Measurements from ENCODE around the gene TYROBP. TPM values are rescaled to one million over a fixed set of nuclear protein-coding genes. Genes with fewer than 3 reads are reported as not detected.

Gene TYROBP
- total RNA-seq, 1 experiment from 2014 or later = not detected

DNA sequence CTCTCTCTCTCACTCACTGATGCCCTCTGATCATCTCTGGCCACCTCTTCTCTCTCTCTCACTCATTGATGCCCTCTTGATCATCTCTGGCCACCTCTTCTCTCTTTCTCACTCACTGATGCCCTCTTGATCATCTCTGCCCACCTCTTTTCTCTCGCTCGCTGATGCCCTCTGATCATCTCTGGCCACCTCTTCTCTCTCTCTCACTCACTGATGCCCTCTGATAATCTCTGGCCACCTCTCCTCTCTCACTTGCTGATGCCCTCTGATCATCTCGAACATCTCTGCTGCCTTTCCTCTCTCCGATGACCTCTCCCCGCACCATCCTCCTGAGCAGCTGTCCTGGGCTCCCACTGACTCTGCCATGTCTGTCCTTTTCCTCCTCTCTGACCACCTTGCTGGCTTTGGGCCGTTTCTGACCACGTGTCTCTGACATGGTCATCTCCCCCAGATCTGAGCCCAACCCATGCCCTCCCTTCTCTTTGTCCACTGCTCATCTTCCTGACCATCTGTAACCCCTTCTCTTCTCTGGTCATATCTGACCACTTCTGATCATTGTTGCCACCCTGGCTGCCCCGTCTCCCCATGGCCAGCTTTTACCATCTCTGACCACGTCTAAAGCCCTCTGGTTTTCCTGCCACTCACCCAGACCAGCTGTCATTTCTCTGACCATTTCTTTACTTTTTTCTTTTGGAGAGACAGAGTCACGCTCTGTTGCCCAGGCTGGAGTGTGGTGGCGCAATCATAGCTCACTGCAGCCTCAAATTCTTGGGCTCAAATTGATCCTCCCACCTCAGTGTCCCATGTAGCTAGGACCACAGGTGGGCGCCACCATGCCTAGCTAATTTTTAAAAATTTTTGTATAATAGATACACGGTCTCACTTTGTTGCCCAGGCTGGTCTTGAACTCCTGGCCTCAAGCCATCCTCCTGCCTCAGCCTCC lies 30.5 kb upstream of the TYROBP start:
- peaks cover 26% of the 10 kb centered on the region for H3K4me1 ChIP-seq (replicated peaks)
- H3K36me3 ChIP-seq = no peaks in the 10 kb centered on the region; the same call in none of the 2 replicates
- no peak overlapping the region for H3K27ac ChIP-seq
- no peak for DNase-seq (ENCODE audit: low read depth in 1 of 2, low spot score in 2 of 2)
- H3K9me3 ChIP-seq (replicated peaks) = no peaks in the 10 kb centered on the region
- no peaks in the 10 kb centered on the region for H3K27me3 ChIP-seq (replicated peaks)
- no peak overlapping the region for H3K4me3 ChIP-seq

DNA sequence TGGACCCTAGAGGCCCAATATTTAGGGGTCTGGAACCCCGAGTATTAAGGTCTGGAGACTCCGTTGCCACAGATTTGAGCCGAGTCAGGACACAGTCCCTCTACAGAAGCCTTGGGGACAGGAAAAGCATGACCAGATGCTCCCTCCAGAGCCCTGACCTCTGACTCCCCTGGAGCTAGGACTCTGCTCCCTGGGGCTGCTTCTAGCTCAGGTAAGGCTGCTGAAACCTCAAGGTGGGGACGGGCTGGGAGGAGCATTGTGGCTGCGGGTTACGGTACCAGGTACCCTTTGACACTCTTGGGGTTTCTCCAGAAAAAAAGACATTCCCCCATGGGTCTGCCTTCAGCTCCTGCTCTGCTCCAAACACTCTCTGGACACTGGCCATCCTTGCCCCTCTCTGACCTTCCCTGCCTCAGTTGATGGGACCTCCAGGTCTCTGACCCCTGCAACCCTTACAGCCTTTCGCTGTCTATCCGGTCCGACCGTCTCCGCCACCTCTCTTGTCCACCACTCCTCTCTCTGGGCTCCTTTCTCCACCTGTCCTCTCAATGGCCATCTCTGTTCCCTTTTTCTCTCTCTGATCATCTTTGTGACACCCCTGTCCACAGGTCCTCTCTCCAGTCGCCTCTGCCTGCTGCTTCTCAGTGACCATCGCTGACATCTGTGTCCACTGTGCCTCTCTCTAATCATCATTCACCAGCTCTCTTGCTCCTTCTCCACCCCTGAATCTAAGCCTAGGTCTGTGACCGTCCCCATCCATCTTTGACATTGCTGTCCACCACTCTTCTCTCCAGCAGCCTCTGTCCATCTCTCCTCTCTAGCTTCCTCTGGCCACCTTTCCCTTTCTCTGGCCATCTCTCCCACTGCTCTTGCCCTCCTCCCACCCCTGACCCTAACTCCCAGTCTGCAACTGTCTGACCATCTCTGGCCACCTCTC lies 29.5 kb upstream of the TYROBP start:
- H3K27me3 ChIP-seq (replicated peaks) = no peaks in the 10 kb centered on the region
- H3K27ac ChIP-seq = no peak overlapping the region
- H3K9me3 ChIP-seq (replicated peaks) = no peaks in the 10 kb centered on the region
- DNase-seq (ENCODE audit: low read depth in 1 of 2, low spot score in 2 of 2) = no peak
- H3K4me3 ChIP-seq = peak overlapping the region; percentile 39; the same call in 1 of the 2 replicates
- H3K4me1 ChIP-seq (replicated peaks) = peaks cover 26% of the 10 kb centered on the region
- no peaks in the 10 kb centered on the region; the same call in none of the 2 replicates for H3K36me3 ChIP-seq

DNA sequence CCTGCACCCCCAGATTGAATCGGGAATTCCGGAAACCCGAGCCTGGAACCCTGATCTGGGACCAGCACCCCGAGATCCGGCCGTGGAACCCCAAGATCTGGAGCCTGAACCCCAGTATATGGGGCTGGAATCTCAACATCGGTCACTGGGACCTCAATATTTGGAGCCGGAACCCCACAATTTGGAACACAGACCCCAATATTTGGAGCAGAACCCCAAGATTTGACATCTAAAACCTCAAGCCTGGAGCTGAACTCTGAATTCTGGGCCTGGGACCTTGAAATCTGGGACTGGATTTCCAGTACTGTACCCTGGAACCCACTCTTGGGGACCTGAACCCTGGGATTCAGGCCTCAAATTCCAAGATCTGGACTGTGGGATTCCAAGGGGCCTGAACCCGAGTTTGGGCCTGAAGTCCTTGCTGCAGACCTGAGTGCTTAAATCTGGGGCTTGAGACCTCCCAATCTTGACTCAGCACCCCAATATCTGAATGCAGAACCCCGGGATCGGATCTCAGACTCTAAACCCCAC lies 28.7 kb upstream of the TYROBP start:
- Histone ChIP-seq H3K27ac (no peak overlapping the region), H3K9me3 (replicated peaks) (no peaks in the 10 kb centered on the region), H3K27me3 (replicated peaks) (no peaks in the 10 kb centered on the region), H3K4me1 (replicated peaks) (peaks cover 27% of the 10 kb centered on the region), H3K4me3 (peak overlapping the region; percentile 39), H3K36me3 (no peaks in the 10 kb centered on the region; the same call in none of the 2 replicates)
- no peak for DNase-seq (ENCODE audit: low read depth in 1 of 2, low spot score in 2 of 2)

DNA sequence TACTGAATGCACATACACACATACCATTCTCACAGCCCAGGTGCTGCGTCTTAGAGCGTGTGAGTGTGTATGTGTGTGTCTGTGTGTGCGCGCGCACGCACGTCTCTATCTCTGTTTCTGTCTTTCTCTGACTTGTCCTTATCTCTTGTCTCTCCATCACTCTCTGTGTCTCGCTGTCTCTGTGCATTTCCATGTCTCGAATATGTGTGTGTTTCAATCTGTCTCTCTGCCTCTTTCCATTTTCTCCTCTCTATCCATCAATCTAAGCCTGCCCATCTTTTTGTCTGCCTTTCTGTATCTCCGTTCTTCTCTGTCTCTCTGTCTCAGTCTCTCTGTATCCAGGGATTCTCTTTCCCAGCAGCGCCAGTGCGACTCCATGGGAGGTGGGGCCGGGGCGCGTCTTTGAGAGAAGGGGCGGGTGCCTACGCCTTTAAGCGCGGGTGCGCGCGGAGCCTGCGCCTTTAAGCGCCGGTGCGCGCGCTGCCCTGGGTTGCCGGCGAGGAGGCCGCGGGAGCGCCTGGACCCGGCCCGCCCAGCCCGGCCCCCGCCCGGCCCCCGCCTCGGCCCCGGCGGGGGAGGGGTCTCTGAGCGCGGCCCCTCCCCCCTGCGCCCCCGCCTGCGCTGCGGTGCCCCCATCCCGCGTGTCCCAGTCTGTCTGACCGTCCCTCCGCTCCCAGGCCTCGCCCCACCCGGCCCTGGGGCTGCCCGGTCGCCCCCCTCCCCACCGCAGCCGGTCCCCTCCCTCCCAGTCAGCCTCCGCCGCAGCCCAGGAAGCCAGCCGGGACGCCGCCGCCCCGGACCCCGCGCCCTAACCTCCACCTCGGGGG lies 28.0 kb upstream of the TYROBP start, which contains the start of gene LRFN3:
TSS of gene LRFN3 (plus strand) at position 464 of the 827 bp plus-strand sequence. CDS start 3,052 bp downstream, outside the sequence.
- Histone ChIP-seq H3K4me1 (replicated peaks) (peaks cover 28% of the 10 kb centered on the region), H3K27me3 (replicated peaks) (no peaks in the 10 kb centered on the region), H3K4me3 (peak within 1 kb of the TSS; percentile 39), H3K9me3 (replicated peaks) (no peaks in the 10 kb centered on the region), H3K36me3 (no peaks in the 10 kb centered on the region; the same call in none of the 2 replicates), H3K27ac (no peak within 1 kb of the TSS)
- peak; percentile 52 to 66 for DNase-seq (ENCODE audit: low read depth in 1 of 2, low spot score in 2 of 2)

DNA sequence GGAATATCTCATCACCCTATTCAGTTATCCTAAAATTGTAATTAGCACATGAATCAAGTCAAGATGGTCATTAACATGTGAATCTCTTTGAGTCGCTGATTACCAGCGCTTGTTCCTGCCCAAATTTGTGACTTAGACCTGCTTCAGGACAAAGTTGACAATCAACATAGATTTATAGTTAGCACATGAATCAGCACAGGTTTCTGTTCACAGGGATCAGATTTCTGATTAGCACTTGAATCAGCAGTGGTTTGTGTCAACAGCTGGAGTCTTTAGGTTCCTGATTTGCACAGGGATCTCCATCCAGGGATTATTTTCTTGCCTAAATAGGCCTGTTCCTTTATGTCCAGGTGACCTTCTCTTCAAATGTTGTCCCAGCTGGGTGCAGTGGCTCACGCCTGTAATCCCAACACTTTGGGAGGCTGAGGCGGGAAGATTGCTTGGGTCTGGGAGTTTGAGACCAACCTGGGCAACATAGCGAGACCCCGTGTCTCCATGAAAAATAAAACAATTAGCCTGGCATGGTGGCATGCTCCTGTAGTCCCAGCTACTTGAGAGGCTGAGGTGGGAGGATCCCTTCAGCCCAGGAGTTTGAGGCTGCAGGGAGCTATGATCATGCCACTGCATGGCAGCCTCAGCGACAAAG lies 24.3 kb upstream of the TYROBP start:
- no peak for DNase-seq (ENCODE audit: low read depth in 1 of 2, low spot score in 2 of 2)
- no peaks in the 10 kb centered on the region for H3K36me3 ChIP-seq
- peaks cover 22% of the 10 kb centered on the region for H3K4me1 ChIP-seq (replicated peaks)
- H3K4me3 ChIP-seq = no peak overlapping the region
- H3K9me3 ChIP-seq (replicated peaks) = no peaks in the 10 kb centered on the region
- no peaks in the 10 kb centered on the region; the same call in 1 of the 2 replicates for H3K27me3 ChIP-seq (replicated peaks)
- H3K27ac ChIP-seq = no peak overlapping the region

DNA sequence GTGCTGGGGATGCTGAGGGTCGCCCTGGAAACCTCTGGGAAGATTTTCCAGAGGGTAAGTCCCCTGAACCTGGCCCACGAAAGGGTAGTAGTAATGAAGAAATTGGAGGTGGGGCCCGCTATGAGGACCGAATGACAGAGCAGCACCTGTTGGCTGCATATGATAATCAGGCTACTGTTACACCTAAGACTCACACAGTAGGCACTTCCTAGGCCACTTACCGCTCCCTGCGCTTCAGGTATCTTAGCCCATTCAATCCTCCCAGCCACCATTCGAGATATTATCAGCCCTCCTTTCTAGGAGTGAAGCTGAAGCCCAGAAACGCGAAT lies 23.7 kb upstream of the TYROBP start:
- Histone ChIP-seq H3K27me3 (replicated peaks) (no peaks in the 10 kb centered on the region; the same call in 1 of the 2 replicates), H3K27ac (no peak overlapping the region), H3K36me3 (no peaks in the 10 kb centered on the region), H3K4me3 (no peak overlapping the region), H3K4me1 (replicated peaks) (peaks cover 17% of the 10 kb centered on the region), H3K9me3 (replicated peaks) (no peaks in the 10 kb centered on the region)
- no peak for DNase-seq (ENCODE audit: low read depth in 1 of 2, low spot score in 2 of 2)

DNA sequence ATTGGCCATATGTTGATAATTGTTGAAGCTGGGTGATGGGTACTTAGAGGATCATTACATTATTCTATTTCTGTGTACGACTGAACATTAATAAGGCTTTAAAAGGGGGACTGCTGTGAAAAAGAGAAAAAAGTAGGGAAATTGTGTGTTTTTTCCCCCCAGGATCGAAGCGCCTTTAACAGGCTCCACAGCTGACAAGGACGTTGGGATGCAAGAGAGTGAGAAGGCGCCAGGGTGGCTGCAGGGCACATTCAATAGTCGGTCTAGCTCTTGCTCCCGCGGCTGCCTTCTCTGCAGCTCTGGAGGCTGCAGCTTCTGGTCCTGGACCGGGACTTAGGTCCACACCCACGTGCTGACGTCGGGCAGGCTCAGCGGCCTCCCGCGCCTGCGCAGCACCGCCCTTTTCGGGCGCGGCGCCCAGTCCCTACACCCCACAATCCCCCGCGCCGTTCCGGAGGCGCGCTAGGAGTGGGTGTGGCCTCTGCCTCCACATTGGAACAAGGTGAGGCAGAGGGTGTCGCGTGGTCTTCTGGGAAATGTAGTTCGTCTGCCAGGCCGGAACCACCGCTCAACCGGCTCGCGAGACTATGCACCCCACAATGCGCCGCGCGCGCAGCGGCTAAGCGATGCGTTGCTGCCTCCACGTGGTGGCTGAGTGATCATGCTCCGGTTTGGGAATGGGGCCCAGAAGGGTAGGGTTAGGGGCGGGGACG lies 23.2 kb upstream of the TYROBP start:
- Histone ChIP-seq H3K4me1 (replicated peaks) (peaks cover 13% of the 10 kb centered on the region), H3K27me3 (replicated peaks) (no peaks in the 10 kb centered on the region; the same call in 1 of the 2 replicates), H3K36me3 (no peaks in the 10 kb centered on the region), H3K9me3 (replicated peaks) (no peaks in the 10 kb centered on the region), H3K4me3 (no peak overlapping the region), H3K27ac (no peak overlapping the region)
- peak; percentile 98 to 99 for DNase-seq (ENCODE audit: low read depth in 1 of 2, low spot score in 2 of 2)

DNA sequence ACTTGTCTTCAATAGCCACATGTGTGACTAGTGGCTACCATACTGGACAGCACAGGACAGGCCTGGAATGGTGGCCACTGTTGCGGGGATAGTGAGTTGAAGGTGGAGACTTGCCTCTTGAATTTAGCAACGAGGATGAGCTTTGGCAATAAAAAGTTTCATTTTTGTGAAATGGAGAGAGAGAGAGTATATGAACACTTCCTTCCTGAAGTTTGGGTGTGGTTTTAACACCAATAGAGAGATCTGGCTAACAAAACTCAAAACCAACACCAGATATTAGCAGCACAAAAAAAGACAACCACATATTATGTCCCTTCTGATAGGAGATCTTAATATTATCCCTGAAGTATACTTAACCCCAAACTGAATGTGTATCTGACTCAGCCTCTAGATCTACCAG lies 21.8 kb upstream of the TYROBP start:
- DNase-seq (ENCODE audit: low read depth in 1 of 2, low spot score in 2 of 2) = no peak
- H3K27ac ChIP-seq = no peak overlapping the region
- H3K4me1 ChIP-seq (replicated peaks) = peaks cover 3% of the 10 kb centered on the region; the same call in 1 of the 2 replicates
- no peak overlapping the region for H3K4me3 ChIP-seq
- no peaks in the 10 kb centered on the region; the same call in 1 of the 2 replicates for H3K27me3 ChIP-seq (replicated peaks)
- H3K9me3 ChIP-seq (replicated peaks) = no peaks in the 10 kb centered on the region
- H3K36me3 ChIP-seq = no peaks in the 10 kb centered on the region

DNA sequence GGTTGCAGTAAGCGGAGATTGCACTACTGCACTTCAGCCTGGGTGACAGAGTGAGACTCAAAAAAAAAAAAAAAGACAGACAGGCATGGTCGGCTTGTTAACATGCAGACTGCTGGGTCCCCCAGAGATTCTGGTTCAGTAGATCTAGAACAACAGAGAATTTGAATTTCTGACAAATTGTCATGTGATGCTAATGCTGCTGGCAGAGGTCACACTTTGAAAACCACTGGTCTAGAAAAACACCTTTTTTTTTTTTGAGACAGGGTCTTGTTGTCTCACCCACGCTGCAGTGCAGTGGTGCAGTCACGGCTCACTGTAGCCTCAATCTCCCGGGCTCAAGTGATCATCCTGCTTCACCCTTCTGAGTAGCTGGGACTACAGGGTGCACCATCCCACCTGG lies 20.4 kb upstream of the TYROBP start:
- Histone ChIP-seq H3K4me1 (replicated peaks) (peaks cover 3% of the 10 kb centered on the region; the same call in 1 of the 2 replicates), H3K27me3 (replicated peaks) (peaks cover 4% of the 10 kb centered on the region), H3K9me3 (replicated peaks) (no peaks in the 10 kb centered on the region), H3K4me3 (no peak overlapping the region), H3K36me3 (no peaks in the 10 kb centered on the region), H3K27ac (no peak overlapping the region)
- DNase-seq (ENCODE audit: low read depth in 1 of 2, low spot score in 2 of 2) = no peak

DNA sequence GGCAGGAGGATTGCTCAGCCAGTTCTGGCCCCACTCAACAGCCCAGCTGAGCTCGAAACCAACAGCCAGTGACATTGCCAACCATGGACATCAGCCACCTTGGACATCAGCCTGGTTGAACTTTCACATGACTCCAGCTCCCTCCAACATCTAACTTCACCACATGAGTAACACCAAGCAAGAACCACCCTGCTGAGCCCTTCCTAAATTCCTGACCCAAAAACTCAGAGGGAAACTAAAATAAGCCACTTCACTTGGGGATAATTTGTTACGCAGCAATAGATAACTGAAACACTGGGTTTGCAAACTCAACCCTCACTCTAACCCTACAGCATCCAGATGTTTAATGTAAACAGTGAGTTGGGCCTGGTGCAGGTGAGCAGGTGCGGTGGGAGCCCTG lies 17.4 kb upstream of the TYROBP start:
- H3K4me1 ChIP-seq (replicated peaks) = no peaks in the 10 kb centered on the region
- H3K9me3 ChIP-seq (replicated peaks) = no peaks in the 10 kb centered on the region
- peaks cover 10% of the 10 kb centered on the region for H3K27me3 ChIP-seq (replicated peaks)

DNA sequence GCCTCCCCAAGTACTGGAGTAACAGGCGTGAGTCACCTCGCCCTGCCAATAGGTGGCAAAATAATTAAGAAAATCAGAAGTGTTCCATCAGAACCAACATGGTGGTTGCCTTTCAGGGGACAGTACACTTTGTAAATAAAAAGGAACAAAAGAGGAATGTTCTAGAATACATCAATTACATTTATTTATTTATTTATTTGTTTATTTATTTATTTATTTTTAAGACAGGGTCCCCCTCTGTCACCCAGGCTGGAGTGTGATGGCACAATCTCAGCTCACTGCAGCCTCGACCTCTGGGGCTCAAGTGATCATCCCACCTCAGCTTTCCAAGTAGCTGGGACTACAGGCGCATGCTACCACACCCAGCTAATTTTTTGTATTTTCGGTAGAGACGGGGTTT lies 12.9 kb upstream of the TYROBP start:
- H3K9me3 ChIP-seq (replicated peaks) = no peaks in the 10 kb centered on the region
- DNase-seq (ENCODE audit: low read depth in 1 of 2, low spot score in 2 of 2) = no peak
- H3K4me3 ChIP-seq = no peak overlapping the region
- peaks cover 14% of the 10 kb centered on the region for H3K27me3 ChIP-seq (replicated peaks)
- H3K4me1 ChIP-seq (replicated peaks) = no peaks in the 10 kb centered on the region
- H3K27ac ChIP-seq = no peak overlapping the region
- no peaks in the 10 kb centered on the region for H3K36me3 ChIP-seq

More for the DNA sequence above, 17.4 kb upstream of the TYROBP start:
- no peaks in the 10 kb centered on the region for H3K36me3 ChIP-seq
- no peak overlapping the region for H3K4me3 ChIP-seq
- DNase-seq (ENCODE audit: low read depth in 1 of 2, low spot score in 2 of 2) = no peak
- H3K27ac ChIP-seq = no peak overlapping the region

DNA sequence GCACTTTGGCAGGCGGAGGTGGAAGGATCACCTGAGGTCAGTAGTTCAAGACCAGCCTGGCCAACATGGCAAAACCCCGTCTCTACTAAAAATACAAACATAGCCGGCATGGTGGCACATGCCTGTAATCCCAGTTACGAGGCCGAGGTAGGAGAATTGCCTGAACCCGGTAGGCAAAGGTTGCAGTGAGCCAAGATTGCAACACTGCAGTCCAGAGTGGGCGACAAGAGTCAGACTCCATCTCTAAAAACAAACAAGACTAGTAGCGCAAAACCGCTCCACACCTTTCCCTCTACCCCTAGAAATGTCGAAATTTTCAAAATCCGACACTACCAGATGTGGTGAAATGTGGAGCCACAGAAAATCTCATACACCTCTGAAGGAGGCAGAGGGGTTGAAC lies 11.2 kb upstream of the TYROBP start:
- Histone ChIP-seq H3K4me3 (no peak overlapping the region), H3K9me3 (replicated peaks) (no peaks in the 10 kb centered on the region), H3K36me3 (no peaks in the 10 kb centered on the region), H3K27ac (no peak overlapping the region), H3K4me1 (replicated peaks) (no peaks in the 10 kb centered on the region), H3K27me3 (replicated peaks) (peaks cover 14% of the 10 kb centered on the region)
- DNase-seq (ENCODE audit: low read depth in 1 of 2, low spot score in 2 of 2) = no peak

Measured in SJSA1 (cell line).